RWPE2 (cell line): Measurements from ENCODE around the gene KDM2B.

ENCODE experiments used
- ATAC-seq: fragments of 200-7000 bp; cut with Tn5 transposase; 3 replicates; pipeline ENCODE4 v1.9.1; 2021; ENCODE audit warnings: low read depth
- DNase-seq: peaks from one replicate; pipeline ENCODE4 v3.0.0-alpha.2; 2020; ENCODE audit warnings: low spot score
- H3K27ac ChIP-seq: fragments of 450-650 bp; 2 replicates; pipeline ENCODE4 v1.5.1; 2017; ENCODE audit warnings: mild to moderate bottlenecking; ENCODE audit not compliant: poor library complexity, severe bottlenecking
- H3K27me3 ChIP-seq: fragments of 250-450 bp; sonication (Bioruptor Pico); 2 replicates; pipeline ENCODE4 v1.5.1; 2021; ENCODE audit warnings: mild to moderate bottlenecking, moderate library complexity; ENCODE audit not compliant: insufficient read depth, poor library complexity, severe bottlenecking
- H3K36me3 ChIP-seq: fragments of 250-450 bp; sonication (Bioruptor Pico); 2 replicates; pipeline ENCODE4 v1.5.1; 2020; ENCODE audit warnings: low read depth, mild to moderate bottlenecking, moderate library complexity
- H3K4me1 ChIP-seq: fragments of 250-450 bp; sonication (Bioruptor Pico); 2 replicates; pipeline ENCODE4 v1.5.1; 2021; ENCODE audit warnings: mild to moderate bottlenecking, moderate library complexity; ENCODE audit not compliant: insufficient read depth, poor library complexity, severe bottlenecking
- H3K4me3 ChIP-seq: fragments of 250-450 bp; sonication (Bioruptor Pico); 2 replicates; pipeline ENCODE4 v1.5.1; 2021; ENCODE audit warnings: mild to moderate bottlenecking, moderate library complexity; ENCODE audit not compliant: severe bottlenecking
- H3K9me3 ChIP-seq: fragments of 250-450 bp; sonication (Bioruptor Pico); 2 replicates; pipeline ENCODE4 v1.5.1; 2021; ENCODE audit warnings: mild to moderate bottlenecking, moderate library complexity; ENCODE audit not compliant: severe bottlenecking
- CTCF ChIP-seq: fragments of 450-650 bp; IDR thresholded peaks from one replicate; pipeline ENCODE4 v1.5.1; 2017; ENCODE audit warnings: mild to moderate bottlenecking, moderate library complexity; ENCODE audit not compliant: poor library complexity, severe bottlenecking

The KDM2B gene

DNA sequence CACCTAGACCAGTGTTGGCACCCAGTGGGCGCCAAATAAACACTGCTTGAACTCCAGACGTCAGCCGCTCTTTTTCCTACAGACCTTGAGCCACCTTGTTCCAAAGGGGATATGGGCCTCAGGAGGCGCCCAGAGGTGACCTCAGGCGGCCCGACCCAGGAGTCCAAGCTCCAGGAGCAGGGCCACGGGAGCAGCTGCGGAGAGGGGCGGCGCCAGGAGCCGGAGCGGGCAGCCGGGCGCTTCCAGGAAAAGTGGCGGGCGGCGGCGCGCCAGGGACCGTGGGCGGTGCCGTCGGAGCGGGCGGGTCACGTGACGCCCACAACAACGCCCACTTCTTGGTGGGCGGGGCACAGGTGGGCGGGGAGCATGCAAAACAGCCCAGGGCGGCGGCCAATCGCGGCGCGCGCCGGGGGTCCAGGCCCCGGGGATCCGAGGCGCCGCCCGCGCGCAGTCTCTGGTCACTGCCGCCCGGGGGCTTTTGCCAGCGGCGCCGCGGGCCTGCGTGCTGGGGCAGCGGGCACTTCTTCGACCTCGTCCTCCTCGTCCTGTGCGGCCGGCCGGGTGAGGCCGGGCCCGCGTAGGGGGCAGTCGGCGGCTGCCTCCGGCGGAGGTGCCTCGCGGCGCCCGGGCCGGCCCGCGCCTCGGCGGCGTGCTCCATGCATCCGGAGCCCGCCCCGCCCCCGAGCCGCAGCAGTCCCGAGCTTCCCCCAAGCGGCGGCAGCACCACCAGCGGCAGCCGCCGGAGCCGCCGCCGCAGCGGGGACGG lies 45.4 kb upstream of the KDM2B start, which contains the start of gene ORAI1:
Gene ORAI1, plus strand, starts transcription at position 444 of the 766 bp plus-strand sequence.
- peak; percentile 92 for DNase-seq
- peak within 1 kb of the TSS; percentile 78 for H3K27ac ChIP-seq
- TF ChIP-seq CTCF, result peak; percentile 41
- no peaks in the 10 kb centered on the region for H3K27me3 ChIP-seq
- ATAC-seq, result peak; percentile 66
- H3K4me1 ChIP-seq, result peaks cover 15% of the 10 kb centered on the region
- no peaks in the 10 kb centered on the region for H3K9me3 ChIP-seq
- H3K4me3 ChIP-seq, result peak within 1 kb of the TSS; percentile 73
- no peaks in the 10 kb centered on the region; the same call in 1 of the 2 replicates for H3K36me3 ChIP-seq

GRCh38 chr12:121620333-121620891 lies 39.6 kb upstream of the KDM2B start:
- H3K36me3 ChIP-seq, result no peaks in the 10 kb centered on the region
- H3K27me3 ChIP-seq, result no peaks in the 10 kb centered on the region
- no peak for TF ChIP-seq CTCF
- H3K4me3 ChIP-seq, result no peak overlapping the region
- H3K27ac ChIP-seq, result no peak overlapping the region
- H3K9me3 ChIP-seq, result no peaks in the 10 kb centered on the region
- DNase-seq (no peak), ATAC-seq (no peak)
- H3K4me1 ChIP-seq, result no peaks in the 10 kb centered on the region

- Histone ChIP-seq H3K27me3 (no peaks in the 10 kb centered on the region), H3K9me3 (no peaks in the 10 kb centered on the region), H3K36me3 (no peaks in the 10 kb centered on the region), H3K4me1 (no peaks in the 10 kb centered on the region), H3K27ac (no peak overlapping the region), H3K4me3 (no peak overlapping the region)
- DNase-seq (no peak), ATAC-seq (no peak)
- no peak for TF ChIP-seq CTCF
Measured at GRCh38 chr12:121618659-121619233, 37.9 kb upstream of the KDM2B start.

DNA sequence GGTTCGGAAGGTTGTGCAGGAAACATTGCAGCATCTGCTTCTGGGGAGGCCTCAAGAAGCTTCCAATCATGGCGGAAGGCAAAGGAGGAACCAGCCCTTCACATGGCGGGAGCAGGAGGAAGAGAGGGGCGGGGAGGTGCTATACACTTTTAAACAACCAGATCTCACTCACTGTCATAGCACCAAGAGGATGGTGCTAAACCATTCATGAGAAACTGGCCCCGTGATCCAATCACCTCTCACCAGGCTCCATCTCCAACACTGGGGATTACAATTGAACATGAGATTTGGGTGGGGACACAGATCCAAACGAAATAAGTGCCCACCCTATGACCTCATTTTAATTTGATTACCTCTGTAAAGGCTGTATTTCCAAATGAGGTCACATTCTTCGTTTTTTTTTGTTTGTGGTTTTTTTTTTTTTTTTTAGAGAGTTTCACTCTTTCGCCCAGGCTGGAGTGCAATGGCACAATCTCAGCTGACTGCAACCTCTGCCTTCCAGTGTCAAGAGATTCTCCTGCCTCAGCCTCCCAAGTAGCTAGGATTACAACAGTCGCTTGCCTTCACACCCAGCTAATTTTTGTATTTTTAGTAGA lies 34.1 kb upstream of the KDM2B start:
- no peaks in the 10 kb centered on the region for H3K27me3 ChIP-seq
- ATAC-seq (no peak), DNase-seq (no peak)
- no peak overlapping the region for H3K4me3 ChIP-seq
- no peaks in the 10 kb centered on the region for H3K4me1 ChIP-seq
- no peak for TF ChIP-seq CTCF
- no peaks in the 10 kb centered on the region for H3K9me3 ChIP-seq
- no peaks in the 10 kb centered on the region for H3K36me3 ChIP-seq
- H3K27ac ChIP-seq, result no peak overlapping the region
